NCI-H1105 treated with DMSO at 0.1 percent for 48 hours (cell line): ENCODE results near the gene TGFBI.
"Not testable (repeated sequence)": the region's sequence is repeated elsewhere in the genome, so short reads cannot be mapped to it uniquely, and the experiment has no call there.

Experiments
- DNase-seq: peaks from one replicate; lab custom pipeline; 2025; lab: John Stamatoyannopoulos, UW

The TGFBI gene

DNA sequence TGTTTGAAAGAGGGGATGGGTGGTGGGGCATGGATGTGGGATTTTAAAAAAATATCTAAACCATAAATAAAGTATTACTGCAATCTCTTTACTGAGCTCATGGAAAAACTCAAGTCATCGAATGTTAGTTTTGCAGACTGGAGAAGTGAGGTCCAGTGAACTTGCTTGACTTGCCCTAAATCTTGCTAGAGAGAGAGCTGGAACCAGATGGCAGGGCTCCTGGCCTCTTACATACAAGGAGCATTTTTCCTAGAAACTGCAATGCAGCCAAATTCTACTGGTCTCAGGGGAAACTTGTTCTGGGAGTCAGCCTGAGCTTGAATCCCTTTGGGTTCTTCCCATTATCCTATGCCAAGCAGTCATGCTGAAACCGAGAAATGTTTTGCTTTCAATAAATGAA is 2.9 kb upstream of the TGFBI start:
- no peak for DNase-seq

DNA sequence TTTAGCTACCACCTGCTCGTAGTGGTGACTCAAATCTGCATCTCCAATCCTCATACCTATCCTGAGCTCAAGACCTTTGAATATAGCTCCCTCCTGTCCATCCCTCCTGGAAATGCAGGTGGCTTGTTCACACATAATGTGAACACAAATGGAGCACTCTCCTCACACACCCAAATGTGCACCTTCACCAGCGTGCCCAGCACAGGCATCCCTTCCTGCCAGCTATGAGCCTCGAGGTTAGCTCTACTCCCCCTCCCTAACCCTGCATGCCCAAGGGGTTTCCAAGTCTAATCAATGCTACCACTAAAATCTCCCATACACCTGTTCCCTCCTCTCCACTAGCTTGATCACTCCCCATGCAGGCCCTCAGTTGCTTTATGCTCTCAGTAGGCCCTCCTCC is 2.2 kb upstream of the TGFBI start:
- no peak for DNase-seq

DNA sequence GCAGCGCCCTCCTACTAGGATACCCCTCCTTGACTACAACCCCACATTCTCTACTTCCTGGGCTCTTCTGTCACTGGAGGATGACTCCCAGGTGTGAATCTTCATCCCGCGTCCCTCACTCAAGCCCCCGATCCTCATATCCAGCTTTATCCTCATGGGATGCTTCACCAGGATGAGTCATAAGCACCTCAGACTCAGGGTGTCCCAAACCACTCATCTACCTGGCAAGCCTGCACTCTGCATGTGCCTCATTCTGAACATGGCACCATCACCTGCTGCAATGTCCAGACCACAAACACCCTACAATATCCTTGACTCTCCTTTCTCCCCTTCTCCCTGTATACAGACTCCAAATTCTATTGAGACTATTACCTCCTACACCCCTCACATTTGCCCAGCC is 1.5 kb upstream of the TGFBI start:
- no peak for DNase-seq

DNA sequence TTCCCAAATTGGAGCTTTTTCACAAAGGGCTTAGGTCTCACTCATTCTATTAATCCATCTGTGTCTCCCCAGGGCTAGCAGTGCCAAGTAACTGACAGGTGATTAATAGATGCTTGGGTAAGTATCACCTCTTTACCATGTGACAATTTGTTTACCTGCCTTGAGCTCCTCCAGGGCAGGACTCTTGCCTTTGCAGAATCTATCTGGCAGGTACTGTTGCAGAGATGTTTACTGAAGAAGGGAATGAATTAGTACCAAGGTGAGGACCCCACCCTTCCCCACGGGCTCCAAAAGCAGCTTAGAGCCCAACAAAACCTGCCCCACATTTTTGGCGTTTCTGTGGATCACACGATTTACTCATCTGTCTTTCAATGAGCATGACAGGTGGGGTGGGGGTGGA is 698 bp upstream of the TGFBI start:
- no peak for DNase-seq

DNA sequence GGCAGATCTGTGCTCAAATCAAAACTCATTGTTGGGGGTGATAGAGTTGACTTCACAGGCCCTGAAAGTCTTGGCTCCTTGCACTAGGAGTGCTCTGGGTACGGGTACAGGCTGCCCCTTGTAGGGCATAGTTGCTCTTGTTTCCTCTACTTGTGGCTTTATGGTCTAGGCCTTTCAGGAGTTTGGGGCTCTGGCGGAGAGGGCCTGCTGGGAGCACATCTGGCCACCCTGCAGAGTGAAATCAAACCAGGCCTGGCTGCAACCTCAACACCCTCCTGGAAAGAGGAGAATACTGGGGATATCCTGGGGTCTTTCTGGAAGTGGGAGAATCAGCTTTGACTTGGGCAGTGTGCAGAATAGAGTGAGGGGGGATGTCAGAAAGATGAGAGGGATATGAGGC is 1.5 kb downstream of the TGFBI start:
- DNase-seq: no peak

DNA sequence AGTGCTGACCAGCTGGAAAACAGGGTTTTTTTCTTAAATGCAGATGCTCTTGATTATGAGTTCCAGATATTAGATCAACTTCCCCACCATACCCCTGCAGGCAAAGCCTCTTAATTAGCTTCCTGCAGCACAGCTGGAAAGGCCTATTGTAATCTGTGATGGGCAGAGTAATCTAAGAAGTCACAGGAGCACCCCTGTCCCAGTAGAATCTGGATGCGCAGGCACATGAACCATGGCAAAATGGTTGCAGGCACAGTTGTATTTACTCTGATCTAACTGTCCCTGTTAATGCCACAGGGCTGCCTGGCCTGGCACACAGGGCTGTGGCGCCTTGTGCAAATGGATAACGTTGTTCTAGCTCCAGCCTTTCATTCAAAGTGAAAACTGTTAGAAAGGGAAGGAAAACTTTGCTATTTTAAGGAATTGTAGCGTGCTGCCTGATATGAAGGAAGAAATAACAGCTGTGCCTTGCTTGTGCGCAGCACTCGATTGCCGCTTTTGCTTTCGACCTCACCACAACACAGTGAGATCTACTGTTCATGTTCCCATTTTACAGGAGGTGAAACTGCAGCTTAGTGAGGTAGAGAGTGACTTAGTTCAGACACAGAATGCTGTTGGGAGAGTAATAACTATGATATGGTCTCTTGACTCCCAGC is 2.3 kb downstream of the TGFBI start:
- no peak for DNase-seq

DNA sequence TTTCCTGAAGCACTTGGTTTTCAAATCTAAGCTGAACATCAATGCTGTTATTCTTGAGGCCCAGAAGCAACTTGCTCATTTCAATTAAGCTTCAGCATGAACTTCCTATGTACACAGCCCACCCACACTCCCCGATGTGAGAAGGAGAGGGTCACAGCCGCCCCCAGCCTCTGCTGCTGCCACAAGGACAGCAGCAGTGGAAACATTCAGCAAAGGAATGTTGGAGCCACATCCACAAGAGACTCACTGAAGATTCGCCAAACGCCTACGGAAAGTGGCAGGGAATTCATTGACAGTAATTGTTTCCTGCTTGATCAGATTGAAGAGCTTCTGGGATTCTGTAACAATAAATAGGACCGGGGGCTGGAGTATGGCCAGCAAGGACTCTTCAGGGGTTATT is 2.9 kb downstream of the TGFBI start:
- no peak for DNase-seq

DNA sequence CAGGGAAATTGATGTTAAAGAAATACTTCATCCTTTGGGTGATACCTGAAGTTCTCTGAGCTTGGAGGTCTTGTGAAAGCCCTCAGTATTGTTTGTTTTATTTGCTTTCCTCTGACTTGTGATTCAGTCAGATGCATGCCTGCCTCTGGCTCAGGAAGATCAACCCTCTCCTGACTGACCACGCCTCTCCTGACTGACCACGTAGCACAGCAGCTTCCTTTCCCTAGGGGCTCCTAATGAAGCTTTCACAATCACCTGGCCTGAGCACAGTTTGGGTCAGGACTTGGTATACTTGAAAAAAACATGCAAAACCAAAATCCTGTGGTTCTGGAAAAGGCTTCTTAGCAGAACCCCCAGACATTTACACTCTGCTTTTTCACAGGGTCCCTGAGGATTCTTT is 3.8 kb downstream of the TGFBI start:
- DNase-seq: no peak

DNA sequence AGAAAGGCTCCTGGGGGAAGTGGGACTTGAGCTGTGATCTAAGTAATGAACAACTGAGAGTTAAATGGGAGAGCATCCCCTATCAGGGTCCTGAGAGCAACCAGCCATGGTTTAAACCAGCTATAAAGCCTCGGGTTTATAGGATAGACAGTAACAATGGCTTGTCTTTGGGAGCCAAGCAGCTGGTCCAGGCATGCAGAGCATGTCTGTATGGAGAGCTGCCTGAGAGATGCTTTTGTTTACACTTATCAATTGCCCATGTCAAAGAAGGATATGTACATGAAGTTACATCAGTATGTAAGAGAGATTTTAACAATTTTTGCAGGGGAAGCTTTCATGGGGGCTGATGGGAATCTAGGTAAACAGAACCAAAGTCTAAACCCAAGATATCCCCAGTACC is 4.4 kb downstream of the TGFBI start:
- no peak for DNase-seq

DNA sequence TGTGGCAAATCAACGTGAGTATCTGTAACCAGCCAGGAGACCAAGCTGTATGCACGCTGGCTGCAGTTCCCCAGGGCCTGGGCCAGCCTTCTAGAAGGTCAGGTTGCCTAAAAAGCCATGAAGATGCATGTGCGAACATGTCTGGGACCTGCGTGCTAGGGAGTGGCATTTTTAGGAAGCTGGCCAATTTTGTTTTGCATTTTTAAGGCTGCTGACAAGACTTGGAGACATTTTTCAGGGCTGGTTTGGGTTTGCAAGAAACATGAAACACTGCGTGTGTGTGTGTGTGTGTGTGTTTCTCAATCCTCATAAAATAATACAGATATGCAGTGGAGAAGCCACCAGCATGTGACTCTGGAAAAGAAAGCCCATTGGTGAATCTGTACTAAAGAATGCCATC is 5.1 kb downstream of the TGFBI start:
- DNase-seq: no peak

DNA sequence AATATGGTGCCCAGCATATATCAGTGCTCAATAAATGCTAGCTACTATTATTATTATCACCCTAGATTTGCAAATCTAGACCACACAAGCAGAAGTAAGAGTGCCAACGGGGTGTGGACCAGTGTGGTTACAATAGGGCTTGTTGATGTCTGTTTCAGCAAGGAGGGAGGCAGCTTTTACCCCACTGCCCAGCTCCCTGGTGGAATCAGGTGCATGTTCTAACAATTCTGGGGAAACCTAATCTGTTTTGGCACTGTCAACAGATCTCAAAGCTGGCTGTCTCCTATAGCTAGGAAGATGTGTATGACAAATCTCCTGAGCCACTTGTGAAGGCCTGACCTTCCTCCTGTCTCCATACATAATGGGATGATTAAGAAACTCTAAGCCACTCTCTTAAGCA is 5.7 kb downstream of the TGFBI start:
- no peak for DNase-seq

DNA sequence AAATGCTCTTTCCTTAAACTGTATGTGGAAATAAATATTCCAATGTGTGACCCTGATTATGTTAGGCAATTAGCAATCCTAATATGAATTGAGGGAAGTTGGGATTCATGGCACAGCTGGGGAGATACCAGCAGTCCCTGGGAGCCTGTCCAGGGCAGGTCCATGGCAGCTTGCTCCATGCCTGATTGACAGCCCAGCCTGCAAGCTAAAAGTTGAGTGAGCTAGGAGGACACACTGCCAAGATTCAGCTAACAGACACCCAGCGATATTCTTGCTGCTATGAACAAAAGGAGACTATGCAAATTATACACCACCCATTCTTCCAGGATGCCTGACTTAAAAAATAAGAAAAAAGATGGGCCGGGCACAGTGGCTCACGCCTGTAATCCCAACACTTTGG is 6.2 kb downstream of the TGFBI start:
- DNase-seq: no peak

DNA sequence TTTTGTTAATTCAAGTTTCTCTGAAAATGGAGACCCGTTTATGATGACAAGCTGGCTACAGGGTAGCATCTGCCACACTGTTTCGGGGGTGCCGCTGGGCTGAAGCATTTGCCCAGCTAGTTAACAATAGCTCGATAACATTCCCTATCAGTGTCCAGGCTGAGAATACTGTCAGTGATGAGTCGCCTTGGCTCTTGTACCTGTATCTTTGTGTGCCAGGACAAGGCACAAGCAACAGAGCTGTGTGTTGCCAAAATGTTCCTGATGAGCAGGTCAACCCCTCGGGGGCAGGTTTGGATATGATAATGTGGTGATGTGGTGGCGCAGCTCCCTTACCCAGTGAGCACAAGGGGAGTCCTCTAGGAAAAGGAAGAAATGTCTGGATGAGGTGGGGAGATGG is 7.0 kb downstream of the TGFBI start:
- DNase-seq: no peak

DNA sequence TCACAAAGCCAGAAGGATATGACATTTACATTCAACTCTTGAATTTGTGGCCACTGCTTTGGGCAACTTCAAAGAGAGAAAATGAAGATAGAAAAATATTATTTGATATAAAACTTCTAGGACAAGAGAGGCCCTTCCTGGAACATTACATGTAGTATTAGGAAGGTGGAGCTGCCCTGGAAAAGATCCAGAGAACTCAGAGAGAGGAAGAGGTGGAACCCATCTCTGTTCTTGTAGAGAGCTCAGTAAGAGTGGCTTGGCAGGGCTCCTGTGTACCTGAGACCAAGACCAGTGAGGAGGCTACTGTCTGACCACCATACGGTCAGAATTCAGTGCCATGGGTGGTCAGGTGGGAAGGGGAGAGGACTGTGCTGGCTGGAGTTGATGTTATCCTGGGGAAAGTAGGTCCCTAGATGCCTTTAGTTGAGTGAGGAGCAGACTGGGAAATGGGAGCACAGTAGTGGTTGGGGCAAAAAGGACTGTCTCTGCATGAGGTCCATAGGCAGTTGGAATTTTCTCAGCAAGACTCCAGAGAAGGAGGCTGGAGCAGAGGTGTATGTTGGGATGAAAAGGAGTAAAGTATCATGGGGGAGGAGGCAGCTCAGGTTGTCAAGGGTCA is 7.6 kb downstream of the TGFBI start:
- no peak for DNase-seq

DNA sequence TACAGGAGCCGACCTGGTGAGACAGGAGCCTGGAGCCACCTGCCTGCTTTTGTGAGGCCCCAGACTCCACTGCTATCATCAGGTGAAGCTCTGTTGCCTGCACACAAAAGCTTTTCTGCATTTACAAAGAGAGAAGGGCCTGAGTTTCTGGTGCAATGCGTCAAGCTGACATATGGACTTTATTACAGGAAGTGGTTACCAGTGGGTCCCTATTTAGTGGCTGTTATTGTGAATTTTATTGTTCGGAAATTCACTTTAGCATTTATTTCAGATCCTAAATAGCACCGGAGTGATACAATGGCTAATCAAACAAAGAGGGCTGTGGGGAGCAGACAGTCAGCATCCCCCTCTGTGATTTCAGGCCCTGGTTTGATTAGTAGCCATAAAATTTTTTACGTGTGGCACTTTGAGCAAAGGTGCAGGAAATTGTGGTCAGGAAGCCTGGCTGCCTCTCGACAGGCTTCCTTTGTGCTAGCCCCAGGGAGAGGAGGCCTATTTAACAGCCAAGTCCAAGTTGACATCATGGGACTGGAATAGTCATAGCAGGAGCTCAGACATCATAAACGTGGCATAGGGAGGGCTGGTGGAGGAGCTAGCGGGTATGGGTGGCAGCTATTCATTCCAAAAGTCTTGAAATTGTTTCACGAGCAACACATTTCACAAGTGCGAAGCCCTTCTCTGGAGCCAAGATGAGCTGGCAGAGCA is 8.4 kb downstream of the TGFBI start:
- peak; percentile 8 for DNase-seq

DNA sequence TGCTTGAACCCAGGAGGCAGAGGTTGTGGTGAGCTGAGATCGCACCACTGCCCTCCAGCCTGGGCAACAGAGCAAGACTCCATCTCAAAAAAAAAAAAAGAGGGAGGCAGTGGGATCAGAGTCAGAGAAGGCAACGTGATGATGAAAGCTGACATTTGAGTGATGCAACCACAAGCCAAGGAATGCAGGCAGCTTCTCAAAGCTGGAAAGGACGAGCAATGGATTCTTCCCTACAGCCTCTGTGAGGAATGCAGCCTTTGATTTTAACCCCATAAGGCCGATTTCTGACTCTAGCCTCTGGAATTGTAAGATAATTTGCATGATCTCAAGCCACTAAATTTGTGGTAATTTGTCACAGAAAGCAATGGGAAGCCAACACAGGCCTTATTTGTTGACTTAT is 9.8 kb downstream of the TGFBI start:
- no peak for DNase-seq

DNA sequence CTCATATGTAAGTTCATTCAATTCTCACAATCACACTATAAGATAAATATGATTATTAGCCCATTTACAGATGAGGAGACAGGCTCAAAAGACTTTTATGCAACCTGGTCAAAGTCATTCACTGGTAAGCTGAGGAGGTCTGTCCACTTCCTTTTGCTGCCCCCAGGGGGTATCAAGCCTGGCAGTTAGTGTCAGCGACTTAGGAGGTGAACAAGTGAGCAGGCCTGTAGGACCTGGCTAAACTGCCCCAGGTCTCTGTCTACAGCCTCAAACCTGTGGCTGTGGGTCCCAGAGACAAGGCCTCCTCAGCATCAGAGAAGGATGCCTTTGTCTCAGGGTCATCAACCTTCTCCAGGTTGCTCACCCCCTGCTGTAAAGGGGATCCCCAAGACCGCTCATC is 10.4 kb downstream of the TGFBI start:
- no peak for DNase-seq

DNA sequence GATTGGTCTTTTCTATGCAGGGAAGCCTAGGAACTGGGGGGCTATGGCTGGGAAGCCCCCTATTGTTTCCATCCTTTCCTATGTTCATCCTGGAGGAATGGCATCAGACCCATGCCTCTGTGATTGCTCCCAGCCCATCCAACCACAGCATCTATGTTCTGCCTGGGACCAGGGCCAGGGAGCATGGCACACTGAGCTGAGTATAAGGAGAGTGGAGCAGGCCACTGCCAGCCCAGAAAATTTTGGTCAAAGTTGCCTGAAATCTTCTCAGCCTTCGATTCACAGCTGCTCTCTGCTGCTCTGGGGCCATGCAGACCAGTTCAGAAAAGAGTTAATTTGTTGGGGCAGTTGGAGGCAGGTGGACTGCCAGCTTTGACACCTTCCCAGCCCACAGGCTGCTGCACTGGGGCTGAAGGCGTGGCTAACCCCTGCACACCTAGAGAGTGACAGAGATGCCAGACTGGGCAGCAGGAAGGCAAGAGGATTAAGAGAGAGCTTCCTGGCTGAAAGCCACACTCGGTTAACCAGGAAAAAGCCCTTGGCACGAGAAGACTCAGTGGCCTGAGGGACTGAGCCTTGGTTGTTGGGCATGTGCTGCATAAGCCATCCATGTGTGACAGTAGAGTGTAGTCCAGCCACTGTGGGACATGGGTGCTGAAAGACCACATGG is 12.1 kb downstream of the TGFBI start:
- DNase-seq: no peak

DNA sequence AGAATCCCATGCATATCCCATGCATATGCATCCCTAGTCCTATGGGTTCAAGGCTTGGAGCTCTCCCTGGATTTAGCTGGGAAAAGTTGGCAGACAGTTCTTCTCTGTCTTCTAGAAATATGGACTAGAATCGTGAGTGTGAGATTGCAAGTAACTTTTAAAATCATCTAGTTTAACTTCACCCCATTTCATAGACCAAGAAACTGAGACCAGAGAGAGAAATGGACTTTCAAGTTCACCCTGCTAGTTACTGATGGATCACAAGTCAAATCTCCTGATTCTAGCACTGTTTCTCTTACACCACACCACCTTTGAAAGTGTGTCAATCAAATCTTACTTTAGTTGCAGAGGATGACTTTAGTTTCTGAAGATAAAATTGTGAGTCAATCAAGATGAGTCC is 13.4 kb downstream of the TGFBI start:
- no peak for DNase-seq

DNA sequence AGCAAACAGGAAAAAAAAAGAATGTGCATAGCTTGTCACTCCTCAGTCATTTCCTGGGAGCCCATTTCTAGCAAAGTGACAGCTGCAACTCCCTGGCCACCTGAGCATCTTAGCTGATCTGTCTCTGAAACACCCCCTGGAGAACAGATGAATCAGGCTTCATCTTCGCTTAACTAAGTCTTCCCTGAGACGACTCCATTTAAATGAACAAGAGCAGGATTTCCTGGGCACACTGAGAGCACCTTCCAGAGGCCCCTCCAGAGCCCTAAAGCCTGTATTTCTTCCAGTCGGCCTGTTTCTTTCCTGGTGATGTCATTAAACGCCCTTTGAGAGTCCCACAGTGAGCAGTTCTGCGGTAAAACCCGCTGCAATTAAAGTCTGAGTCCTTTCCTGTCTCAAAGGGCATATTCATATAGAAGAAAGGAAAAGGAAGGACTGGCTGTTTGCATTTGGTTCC is 13.9 kb downstream of the TGFBI start:
- DNase-seq: no peak

DNA sequence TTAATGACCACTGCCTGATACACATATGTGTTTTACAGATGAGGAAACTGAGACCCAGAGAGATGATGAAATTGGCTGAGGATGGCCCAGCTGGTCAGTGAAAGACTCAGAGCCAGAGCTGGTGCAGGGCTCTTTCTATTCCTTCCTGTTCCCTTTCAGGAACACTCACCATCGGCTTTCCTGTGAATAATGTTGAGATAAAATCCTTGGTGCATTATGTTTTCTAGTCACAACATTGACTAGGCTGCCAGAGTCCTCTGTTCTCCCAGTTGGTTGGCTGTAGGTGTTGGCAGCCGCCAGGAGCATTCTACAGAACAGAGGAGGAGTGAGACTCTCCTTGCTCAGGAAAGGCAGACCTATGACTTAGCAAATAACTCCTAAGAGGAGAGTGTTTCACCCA is 14.8 kb downstream of the TGFBI start:
- no peak for DNase-seq

DNA sequence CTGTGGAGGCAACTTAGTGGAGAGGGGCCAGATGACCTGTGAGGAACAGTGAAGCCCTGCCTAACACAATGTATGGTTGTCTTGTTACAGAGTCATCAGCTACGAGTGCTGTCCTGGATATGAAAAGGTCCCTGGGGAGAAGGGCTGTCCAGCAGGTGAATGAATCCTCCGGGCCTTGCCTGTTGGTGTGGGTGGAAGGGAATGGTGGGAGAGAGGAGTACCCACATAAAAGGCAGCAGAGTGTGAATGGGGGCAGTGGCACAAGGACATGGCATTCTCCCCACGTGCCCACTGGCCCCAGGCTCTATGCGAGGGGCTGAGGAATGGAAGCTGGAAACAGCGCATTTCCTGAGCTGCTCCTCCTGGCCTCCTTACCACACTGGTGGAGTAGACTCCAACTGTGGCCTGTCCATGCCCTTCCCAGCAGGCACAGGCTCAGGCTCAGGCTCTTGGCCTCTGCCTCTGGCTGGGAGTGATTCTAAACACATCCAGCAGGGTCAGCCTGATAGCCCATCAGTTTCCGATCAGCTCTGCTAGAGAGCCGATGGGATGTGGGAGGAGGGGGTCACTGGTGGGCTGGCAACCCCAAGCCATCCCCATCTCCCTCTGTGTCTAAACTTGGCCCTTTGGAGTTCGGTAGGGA is 15.3 kb downstream of the TGFBI start:
- no peak for DNase-seq

DNA sequence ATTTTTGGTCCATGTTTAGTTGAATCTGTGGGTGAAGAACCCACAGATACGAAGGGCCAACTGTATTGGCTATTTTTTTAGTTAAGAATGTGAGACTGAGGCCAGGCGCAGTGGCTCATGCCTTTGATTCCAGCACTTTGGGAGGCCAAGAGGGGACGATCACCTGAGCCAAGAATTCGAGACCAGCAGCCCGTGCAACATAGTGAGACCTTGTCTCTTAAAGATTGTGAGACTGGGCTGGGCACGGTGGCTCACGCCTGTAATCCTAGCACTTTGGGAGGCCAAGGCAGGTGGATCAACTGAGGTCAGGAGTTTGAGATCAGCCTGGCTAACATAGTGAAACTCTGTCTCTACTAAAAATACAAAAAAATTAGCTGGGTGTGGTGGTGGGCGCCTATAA is 16.2 kb downstream of the TGFBI start:
- not testable (repeated sequence) for DNase-seq
